Ovary (tissue), 9 donors: Measurements from ENCODE around the gene TSC22D2. TPM values are rescaled to one million over a fixed set of nuclear protein-coding genes. Genes with fewer than 3 reads are reported as not detected.

ENCODE experiments used
- DNase-seq, 5 donors: peaks; one replicate each; pipeline ENCODE4 v3.0.0-alpha.2; 2019 to 2020
- H3K27ac ChIP-seq, 2 donors: fragments of 200-600 bp; one replicate each; pipeline versions ENCODE4 v1.5.1 to v1.8.0; 2019 to 2022
- H3K27me3 ChIP-seq: fragments of 200-600 bp; one replicate; pipeline ENCODE4 v1.8.0; 2022
- H3K36me3 ChIP-seq: fragments of 200-600 bp; sonication (generic); one replicate; pipeline ENCODE4 v1.5.1; 2019
- H3K4me1 ChIP-seq: one replicate; pipeline ENCODE4 v1.8.1; 2013; ENCODE audit warnings: mild to moderate bottlenecking, moderate library complexity; ENCODE audit not compliant: insufficient read depth
- H3K4me3 ChIP-seq: fragments of 200-600 bp; sonication (generic); one replicate; pipeline ENCODE4 v1.5.1; 2017
- H3K9me3 ChIP-seq, 2 donors: fragments of 200-600 bp in 1 of 2; sonication (generic) in 1 of 2; one replicate each; pipeline versions ENCODE4 v1.5.1 to v1.8.1; 2013 to 2019; ENCODE audit warnings: mild to moderate bottlenecking in 1 of 2, moderate library complexity in 1 of 2
- CTCF ChIP-seq, 3 donors: fragments of 450-650 bp in 2 of 3; fragments of 200-600 bp in 1 of 3; IDR thresholded peaks; one replicate each; pipeline versions ENCODE4 v1.5.1 to v1.8.0; 2016 to 2022; ENCODE audit warnings: antibody characterized with exemption in 3 of 3, mild to moderate bottlenecking in 1 of 3
- EP300 ChIP-seq: sonication (generic); formaldehyde crosslinking; IDR thresholded peaks from one replicate; pipeline ENCODE4 v1.6.1; 2017; ENCODE audit warnings: antibody characterized with exemption
- POLR2A ChIP-seq: fragments of 450-650 bp; IDR thresholded peaks from one replicate; pipeline ENCODE4 v1.6.1; 2017; ENCODE audit warnings: antibody characterized with exemption, mild to moderate bottlenecking, moderate library complexity
- WGBS, 3 donors: extraction: QIAGEN DNeasy Blood & Tissue Kit in 1 of 3; methylation state at CpG; one replicate each; pipeline versions ENCODE4 v1.1.5 to v1.1.7; 2013 to 2017; 5-methylcytosine and 5-hydroxymethylcytosine counted together
- intact Hi-C, 4 donors: fragments of 100-400 bp; cut with DNase I; formaldehyde crosslinking; loops; one replicate each; pipeline versions ENCODE4 v1.11.0 to v1.15.1; 2022 to 2023
- polyA plus RNA-seq, 2 donors: library from polyadenylated mRNA; stranded (reverse); fragments of 200-250 nt in 1 of 2; fragments of 350-450 nt in 1 of 2; fragmentation: Illumina TruSeq in 1 of 2; extraction: RNeasy Lipid Tissue Mini Kit (QIAGEN cat#74804) in 1 of 2; gene quantifications; one replicate each; pipeline ENCODE4 v1.2.3, GENCODE V29; 2013 to 2014
- total RNA-seq, 7 donors: library from RNA; depleted of rRNA in 2 of 7; stranded (reverse); fragments of >200 nt in 2 of 7; fragmentation: NEBNext Ultra II Directional in 3 of 7; extraction: Animal tissue kit (Norgen Biotek cat#: 25700) in 3 of 7; gene quantifications; one replicate each; pipeline versions ENCODE4 v1.1.0 to v1.2.4, GENCODE V29; 2016 to 2023
- donor health status: DM: no; HTN: no; CAD: no; lungs with moderate emphysema.
- donor health status: DM: no; HTN: no; CAD: no.
- donor health status: Bipolar disorder and iron deficiency.
- donor health status: DM: yes; HTN: yes; CAD: no.
- donor health status: DM: no; HTN: no; CAD: no.
- donor health status: DM: yes; HTN: yes; CAD: no.

Gene TSC22D2
- total and polyA plus RNA-seq, 9 donors, result 11.2 to 33.4 (median 23.1) TPM

GRCh38 chr3:150371741-150372254 lies 36.3 kb upstream of the TSC22D2 start:
- Histone ChIP-seq H3K27me3 (no peaks in the 10 kb centered on the region), H3K9me3 (no peaks in the 10 kb centered on the region), H3K27ac (no peak overlapping the region), H3K36me3 (no peaks in the 10 kb centered on the region), H3K4me3 (peak overlapping the region; percentile 16), H3K4me1 (no peaks in the 10 kb centered on the region)
- 2 to 9% (median 3%) methylated on average over 6 of the region's 6 CpGs for WGBS, 3 donors
- TF ChIP-seq EP300, result peak; percentile 68
- no peak for TF ChIP-seq CTCF (IDR thresholded peaks at IDR 0.05)
- peak in 2 of 5 donors; percentile 20 to 60 for DNase-seq
- intact Hi-C loops, result no loop called here

DNA sequence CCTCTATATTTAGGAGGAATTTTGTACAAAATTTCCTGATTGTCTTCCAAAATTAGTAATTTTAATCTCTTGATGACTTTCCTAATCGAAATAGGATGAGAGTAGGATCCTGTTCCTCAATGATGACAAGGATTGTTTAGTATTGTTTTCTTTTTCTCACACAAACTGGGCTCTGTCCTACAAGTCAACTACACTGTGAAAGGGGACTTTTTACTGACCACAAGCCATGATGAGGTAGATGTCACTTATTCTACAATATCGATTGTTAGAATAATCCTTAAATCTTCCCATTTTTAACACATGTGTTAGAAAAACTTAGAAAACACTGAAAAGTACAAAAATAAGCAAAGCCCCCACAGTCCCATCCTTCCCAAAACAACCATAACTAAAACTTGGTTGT lies 35.8 kb upstream of the TSC22D2 start:
- H3K36me3 ChIP-seq, result no peaks in the 10 kb centered on the region
- 46 to 67% (median 60%) methylated on average over 2 of the region's 2 CpGs for WGBS, 3 donors
- TF ChIP-seq CTCF (IDR thresholded peaks at IDR 0.05), result no peak
- TF ChIP-seq EP300, result no peak
- no peaks in the 10 kb centered on the region for H3K9me3 ChIP-seq
- H3K27me3 ChIP-seq, result no peaks in the 10 kb centered on the region
- H3K27ac ChIP-seq, result no peak overlapping the region
- intact Hi-C loops, result no loop called here
- DNase-seq, result no peak
- H3K4me1 ChIP-seq, result no peaks in the 10 kb centered on the region
- H3K4me3 ChIP-seq, result no peak overlapping the region

- H3K27me3 ChIP-seq, result no peaks in the 10 kb centered on the region
- no peaks in the 10 kb centered on the region for H3K9me3 ChIP-seq
- H3K4me1 ChIP-seq, result no peaks in the 10 kb centered on the region
- intact Hi-C loops, result no loop called here
- DNase-seq, result no peak
- H3K36me3 ChIP-seq, result no peaks in the 10 kb centered on the region
- WGBS, 3 donors, result 16 to 45% (median 31%) methylated on average over 1 of the region's 1 CpG
- TF ChIP-seq POLR2A (no peak), CTCF (IDR thresholded peaks at IDR 0.05) (no peak), EP300 (no peak)
- H3K27ac ChIP-seq, result no peak overlapping the region
- H3K4me3 ChIP-seq, result no peak overlapping the region
Measured at GRCh38 chr3:150372722-150373121, 35.4 kb upstream of the TSC22D2 start.

GRCh38 chr3:150373234-150373875 lies 34.7 kb upstream of the TSC22D2 start:
- H3K27me3 ChIP-seq, result no peaks in the 10 kb centered on the region
- 82 to 85% (median 84%) methylated on average over 4 of the region's 4 CpGs for WGBS, 3 donors
- no peaks in the 10 kb centered on the region for H3K9me3 ChIP-seq
- DNase-seq, result no peak
- TF ChIP-seq CTCF (IDR thresholded peaks at IDR 0.05) (no peak), EP300 (no peak), POLR2A (no peak)
- no peaks in the 10 kb centered on the region for H3K4me1 ChIP-seq
- intact Hi-C loops, result no loop called here
- H3K36me3 ChIP-seq, result no peaks in the 10 kb centered on the region
- H3K4me3 ChIP-seq, result no peak overlapping the region
- no peak overlapping the region for H3K27ac ChIP-seq
